Suprapubic skin (tissue), 4 donors: ENCODE measurements around the gene NAPB.

ENCODE experiments used
- CTCF ChIP-seq, 2 donors: fragments of 200-600 bp in 1 of 2; fragments of 450-650 bp in 1 of 2; sonication (generic) in 1 of 2; IDR thresholded peaks; one replicate each; pipeline ENCODE4 v1.5.1; 2016 to 2019; ENCODE audit warnings: antibody characterized with exemption in 2 of 2, mild to moderate bottlenecking in 1 of 2, moderate library complexity in 1 of 2
- EP300 ChIP-seq: sonication (generic); formaldehyde crosslinking; IDR thresholded peaks from one replicate; pipeline ENCODE4 v1.6.1; 2017; ENCODE audit warnings: antibody characterized with exemption
- POLR2A ChIP-seq, 2 donors: fragments of 450-650 bp; IDR thresholded peaks; one replicate each; pipeline ENCODE4 v1.6.1; 2017; ENCODE audit warnings: antibody characterized with exemption in 2 of 2, mild to moderate bottlenecking in 2 of 2, moderate library complexity in 2 of 2
- POLR2AphosphoS5 ChIP-seq, 3 donors: sonication (generic); formaldehyde crosslinking; IDR thresholded peaks; one replicate each; pipeline ENCODE4 v1.6.1; 2017; ENCODE audit warnings: antibody characterized with exemption in 3 of 3

GRCh38 chr20:23438661-23439060 lies 17.4 kb upstream of the NAPB start:
- TF ChIP-seq CTCF (IDR thresholded peaks at IDR 0.05) (no peak), POLR2A (IDR thresholded peaks at IDR 0.05) (no peak), EP300 (no peak), POLR2AphosphoS5 (IDR thresholded peaks at IDR 0.05) (no peak)
